ENCODE measurements around the gene CTNNB1.

DNA sequence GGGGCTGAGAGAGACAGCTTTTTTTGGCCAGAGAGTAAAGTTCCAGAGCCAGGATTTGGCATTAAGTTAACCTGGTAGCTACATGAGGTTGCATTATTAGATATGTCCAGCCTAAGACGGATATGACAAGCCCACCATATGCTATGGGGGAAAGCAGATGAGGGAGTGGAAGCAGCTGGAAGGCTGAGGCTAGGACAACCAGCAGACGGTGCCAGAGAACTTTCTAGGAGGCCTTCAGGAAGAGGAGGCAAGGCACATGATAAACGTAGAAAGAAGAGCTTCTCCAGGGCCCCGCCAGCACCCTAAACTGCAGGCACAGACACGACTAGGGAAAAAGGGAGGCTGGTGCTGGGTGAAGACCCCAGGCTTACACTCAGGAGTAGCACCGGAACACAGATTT, 87.0 kb downstream of the CTNNB1 start:
- TF ChIP-seq, protein P1, sequence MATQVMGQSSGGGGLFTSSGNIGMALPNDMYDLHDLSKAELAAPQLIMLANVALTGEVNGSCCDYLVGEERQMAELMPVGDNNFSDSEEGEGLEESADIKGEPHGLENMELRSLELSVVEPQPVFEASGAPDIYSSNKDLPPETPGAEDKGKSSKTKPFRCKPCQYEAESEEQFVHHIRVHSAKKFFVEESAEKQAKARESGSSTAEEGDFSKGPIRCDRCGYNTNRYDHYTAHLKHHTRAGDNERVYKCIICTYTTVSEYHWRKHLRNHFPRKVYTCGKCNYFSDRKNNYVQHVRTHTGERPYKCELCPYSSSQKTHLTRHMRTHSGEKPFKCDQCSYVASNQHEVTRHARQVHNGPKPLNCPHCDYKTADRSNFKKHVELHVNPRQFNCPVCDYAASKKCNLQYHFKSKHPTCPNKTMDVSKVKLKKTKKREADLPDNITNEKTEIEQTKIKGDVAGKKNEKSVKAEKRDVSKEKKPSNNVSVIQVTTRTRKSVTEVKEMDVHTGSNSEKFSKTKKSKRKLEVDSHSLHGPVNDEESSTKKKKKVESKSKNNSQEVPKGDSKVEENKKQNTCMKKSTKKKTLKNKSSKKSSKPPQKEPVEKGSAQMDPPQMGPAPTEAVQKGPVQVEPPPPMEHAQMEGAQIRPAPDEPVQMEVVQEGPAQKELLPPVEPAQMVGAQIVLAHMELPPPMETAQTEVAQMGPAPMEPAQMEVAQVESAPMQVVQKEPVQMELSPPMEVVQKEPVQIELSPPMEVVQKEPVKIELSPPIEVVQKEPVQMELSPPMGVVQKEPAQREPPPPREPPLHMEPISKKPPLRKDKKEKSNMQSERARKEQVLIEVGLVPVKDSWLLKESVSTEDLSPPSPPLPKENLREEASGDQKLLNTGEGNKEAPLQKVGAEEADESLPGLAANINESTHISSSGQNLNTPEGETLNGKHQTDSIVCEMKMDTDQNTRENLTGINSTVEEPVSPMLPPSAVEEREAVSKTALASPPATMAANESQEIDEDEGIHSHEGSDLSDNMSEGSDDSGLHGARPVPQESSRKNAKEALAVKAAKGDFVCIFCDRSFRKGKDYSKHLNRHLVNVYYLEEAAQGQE (IDR thresholded peaks at IDR 0.05; ENCODE audit: unreplicated experiment) = no peak
- TF ChIP-seq, protein P2, sequence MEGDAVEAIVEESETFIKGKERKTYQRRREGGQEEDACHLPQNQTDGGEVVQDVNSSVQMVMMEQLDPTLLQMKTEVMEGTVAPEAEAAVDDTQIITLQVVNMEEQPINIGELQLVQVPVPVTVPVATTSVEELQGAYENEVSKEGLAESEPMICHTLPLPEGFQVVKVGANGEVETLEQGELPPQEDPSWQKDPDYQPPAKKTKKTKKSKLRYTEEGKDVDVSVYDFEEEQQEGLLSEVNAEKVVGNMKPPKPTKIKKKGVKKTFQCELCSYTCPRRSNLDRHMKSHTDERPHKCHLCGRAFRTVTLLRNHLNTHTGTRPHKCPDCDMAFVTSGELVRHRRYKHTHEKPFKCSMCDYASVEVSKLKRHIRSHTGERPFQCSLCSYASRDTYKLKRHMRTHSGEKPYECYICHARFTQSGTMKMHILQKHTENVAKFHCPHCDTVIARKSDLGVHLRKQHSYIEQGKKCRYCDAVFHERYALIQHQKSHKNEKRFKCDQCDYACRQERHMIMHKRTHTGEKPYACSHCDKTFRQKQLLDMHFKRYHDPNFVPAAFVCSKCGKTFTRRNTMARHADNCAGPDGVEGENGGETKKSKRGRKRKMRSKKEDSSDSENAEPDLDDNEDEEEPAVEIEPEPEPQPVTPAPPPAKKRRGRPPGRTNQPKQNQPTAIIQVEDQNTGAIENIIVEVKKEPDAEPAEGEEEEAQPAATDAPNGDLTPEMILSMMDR (conservative IDR thresholded peaks at IDR 0.05; ENCODE audit: low read depth in 2 of 2) = peak in 1 of 2 experiments; percentile 38; a peak in 2 of 4 replicates
- TF ChIP-seq EZH2 (IDR thresholded peaks at IDR 0.05; ENCODE audit: low read depth, unreplicated experiment) (no peak), EZH2phosphoT487 (IDR thresholded peaks at IDR 0.05; ENCODE audit: unreplicated experiment) (no peak), JUNB (IDR thresholded peaks at IDR 0.05; ENCODE audit: unreplicated experiment) (no peak), CREB1 (CRISPR knock-in tag; IDR thresholded peaks at IDR 0.05; ENCODE audit: low read depth) (no peak), POLR2AphosphoS5 (IDR thresholded peaks at IDR 0.05; ENCODE audit: low read depth) (no peak), ZNF331 (CRISPR knock-in tag; IDR thresholded peaks at IDR 0.05; ENCODE audit: low read depth) (no peak)
- TF ChIP-seq, protein P3, sequence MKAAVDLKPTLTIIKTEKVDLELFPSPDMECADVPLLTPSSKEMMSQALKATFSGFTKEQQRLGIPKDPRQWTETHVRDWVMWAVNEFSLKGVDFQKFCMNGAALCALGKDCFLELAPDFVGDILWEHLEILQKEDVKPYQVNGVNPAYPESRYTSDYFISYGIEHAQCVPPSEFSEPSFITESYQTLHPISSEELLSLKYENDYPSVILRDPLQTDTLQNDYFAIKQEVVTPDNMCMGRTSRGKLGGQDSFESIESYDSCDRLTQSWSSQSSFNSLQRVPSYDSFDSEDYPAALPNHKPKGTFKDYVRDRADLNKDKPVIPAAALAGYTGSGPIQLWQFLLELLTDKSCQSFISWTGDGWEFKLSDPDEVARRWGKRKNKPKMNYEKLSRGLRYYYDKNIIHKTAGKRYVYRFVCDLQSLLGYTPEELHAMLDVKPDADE (IDR thresholded peaks at IDR 0.05) = no peak
